ENCODE measurements around the gene TM4SF4.

- TF ChIP-seq CTCF (IDR thresholded peaks at IDR 0.05), result no peak
- no peak for TF ChIP-seq EZH2phosphoT487 (IDR thresholded peaks at IDR 0.05)
Measured at GRCh38 chr3:149462051-149462450, 12.4 kb upstream of the TM4SF4 start.
